ENCODE data around the gene TRAF2. TPM values are rescaled to one million over a fixed set of nuclear protein-coding genes. Genes with fewer than 3 reads are reported as not detected.

The TRAF2 gene
- total and polyA plus RNA-seq, 2 of the 8 experiments (the other 6 are each of a cell fraction or from before 2014, with no cell fraction given): 26.9 to 50.2 TPM

GRCh38 chr9:136958898-136959850 is 72.9 kb downstream of the TRAF2 start:
- CTCF ChIA-PET (ENCODE audit: partially characterized antibody): interaction anchor here (1.2 to 5.6 kb wide), 4 partner anchors 11 to 108 kb away, joined by 4 to 32 read pairs (median 18); partner anchors contain the start of gene PTGDS
- FAIRE-seq: no peak
- no peak overlapping the region for H4K5ac ChIP-seq (ENCODE audit: insufficient read length, low read depth, low read length)
- TF ChIP-seq TEAD4 (IDR thresholded peaks at IDR 0.05; ENCODE audit: low read depth, low read length): no peak
- no peak for TF ChIP-seq SAP30 (IDR thresholded peaks at IDR 0.05; ENCODE audit: insufficient read depth, insufficient replicate concordance, low read length)
- no peak for TF ChIP-seq CEBPB (IDR thresholded peaks at IDR 0.05; ENCODE audit: low read depth, low read length)
- TF ChIP-seq HDAC2 (IDR thresholded peaks at IDR 0.05; ENCODE audit: borderline replicate concordance in 1 of 2, low read depth in 2 of 2, low read length in 2 of 2): no peak
- TF ChIP-seq SIX5 (IDR thresholded peaks at IDR 0.05; ENCODE audit: low read depth, low read length): no peak
- TF ChIP-seq CREB1 (IDR thresholded peaks at IDR 0.05): no peak
- TF ChIP-seq MAX (IDR thresholded peaks at IDR 0.05): no peak
- TF ChIP-seq ASH2L (IDR thresholded peaks at IDR 0.05; ENCODE audit: low read length): no peak
- TF ChIP-seq CTBP2 (IDR thresholded peaks at IDR 0.05; ENCODE audit: borderline replicate concordance, insufficient read depth, insufficient read length, low read length): no peak
- no peak for TF ChIP-seq GTF2F1 (IDR thresholded peaks at IDR 0.05; ENCODE audit: borderline replicate concordance, low read depth, low read length)
- TF ChIP-seq PHF8 (conservative IDR thresholded peaks at IDR 0.05; ENCODE audit: low read depth, low read length): no peak

More at GRCh38 chr9:136958898-136959850, 72.9 kb downstream of the TRAF2 start:
- H3K79me1 ChIP-seq (ENCODE audit: low read depth, low read length): no peaks in the 10 kb centered on the region; the same call in 1 of the 2 replicates
- no peak overlapping the region for H3K4me2 ChIP-seq (ENCODE audit: insufficient read depth in 1 of 2, low read depth in 2 of 2, low read length in 2 of 2)
- peaks cover 0 to 2% (median under 1%) of the 10 kb centered on the region in 4 experiments; a peak in 3 of 7 replicates for H3K4me1 ChIP-seq (replicated peaks in 1 of 4; ENCODE audit: control insufficient read depth in 3 of 4, insufficient read depth in 4 of 4, low read length in 3 of 4)
- 0 out of 2 replicates have a peak overlapping the region, but pooled peaks have one; percentile 79 for H4K8ac ChIP-seq (ENCODE audit: extremely low read depth, insufficient read depth, low read length)
- H2AFZ ChIP-seq (ENCODE audit: low read length): no peak overlapping the region
- H3K14ac ChIP-seq (ENCODE audit: insufficient read length): no peak overlapping the region
- H3K9me3 ChIP-seq (ENCODE audit: insufficient read depth in 2 of 2, low read depth in 1 of 2, low read length in 1 of 2): no peaks in the 10 kb centered on the region
- no peak overlapping the region for H2AK5ac ChIP-seq (ENCODE audit: low read depth, low read length)
- H3K23ac ChIP-seq (ENCODE audit: insufficient read length): no peak overlapping the region
- no peaks in the 10 kb centered on the region for H3K79me2 ChIP-seq (ENCODE audit: control insufficient read depth in 1 of 2, insufficient read depth in 2 of 2, low read length in 2 of 2)
- H3K4me3 ChIP-seq (ENCODE audit: extremely low read depth in 1 of 4, insufficient read depth in 2 of 4, low read depth in 3 of 4, low read length in 4 of 4): no peak overlapping the region
- H4K20me1 ChIP-seq (replicated peaks in 1 of 2; ENCODE audit: control insufficient read depth in 1 of 2, insufficient read depth in 2 of 2, low read length in 2 of 2): peaks cover 0 to 6% of the 10 kb centered on the region in 2 experiments
- H2BK5ac ChIP-seq (ENCODE audit: low read depth, low read length): no peak overlapping the region
- H3K27ac ChIP-seq (ENCODE audit: low read depth, low read length): no peak overlapping the region; the same call in 1 of the 2 replicates
- no peak overlapping the region for H2BK20ac ChIP-seq (ENCODE audit: low read length)
- 92% methylated on average over 23 of the region's 28 CpGs; no CpG with 5 or more reads in 1 of the 2 experiments for WGBS, 2 experiments (ENCODE audit: extremely low coverage in 1 of 2, insufficient coverage in 1 of 2, insufficient read length in 1 of 2, insufficient replicate concordance in 2 of 2, low coverage in 1 of 2, low lambda C conversion rate in 2 of 2, missing lambda C conversion rate in 1 of 2)
- peaks cover 12% of the 10 kb centered on the region; the same call in 1 of the 2 replicates for H3K23me2 ChIP-seq (ENCODE audit: low read depth, low read length)
- H3K18ac ChIP-seq (ENCODE audit: extremely low read depth, low read length): no peak overlapping the region
- DNase-seq (ENCODE audit: low read depth in 1 of 2, low spot score in 2 of 2): no peak
- POLR2A ChIA-PET (ENCODE audit: partially characterized antibody): interaction anchor here (1.1 to 1.2 kb wide), 3 partner anchors 8 to 112 kb away, joined by 3 read pairs; no protein-coding TSS in a partner anchor
- no peak overlapping the region for H2BK12ac ChIP-seq (ENCODE audit: low read depth, low read length)
- no peaks in the 10 kb centered on the region for H3K36me3 ChIP-seq (ENCODE audit: control insufficient read depth in 2 of 4, insufficient read depth in 4 of 4, low read length in 3 of 4)
- peak overlapping the region; percentile 38 for H3K4ac ChIP-seq (replicated peaks; ENCODE audit: insufficient read length, low read depth, low read length)
- H3K9ac ChIP-seq (replicated peaks in 1 of 4; ENCODE audit: extremely low read depth in 1 of 4, low read depth in 3 of 4, low read length in 3 of 4): no peak overlapping the region
- H4K91ac ChIP-seq (replicated peaks; ENCODE audit: insufficient read length, low read length): no peak overlapping the region
- no peak overlapping the region for H2BK120ac ChIP-seq (replicated peaks; ENCODE audit: low read depth, low read length)
- no peak overlapping the region for H3K56ac ChIP-seq (replicated peaks; ENCODE audit: insufficient read length, low read depth, low read length)
- no peak overlapping the region; the same call in 1 of the 2 replicates for H2BK15ac ChIP-seq (ENCODE audit: low read length)
- H3K27me3 ChIP-seq (replicated peaks in 1 of 4; ENCODE audit: control insufficient read depth in 3 of 4, extremely low read depth in 1 of 4, insufficient read depth in 3 of 4, low read length in 3 of 4): no peaks in the 10 kb centered on the region

Data from H1 (cell line).